ENCODE measurements around the gene ARSG.

- TF ChIP-seq EZH2phosphoT487 (IDR thresholded peaks at IDR 0.05; ENCODE audit: unreplicated experiment) (no peak), POLR2AphosphoS5 (IDR thresholded peaks at IDR 0.05; ENCODE audit: low read depth) (no peak), STAT1 (IDR thresholded peaks at IDR 0.05; ENCODE audit: unreplicated experiment) (no peak), REST (IDR thresholded peaks at IDR 0.05; ENCODE audit: unreplicated experiment) (no peak), CTCF (conservative IDR thresholded peaks at IDR 0.05; ENCODE audit: low read depth in 2 of 2) (no peak), JUNB (IDR thresholded peaks at IDR 0.05; ENCODE audit: unreplicated experiment) (no peak), ETS1 (IDR thresholded peaks at IDR 0.05) (no peak), CREB1 (CRISPR knock-in tag; IDR thresholded peaks at IDR 0.05; ENCODE audit: low read depth) (no peak), EZH2 (IDR thresholded peaks at IDR 0.05; ENCODE audit: low read depth, unreplicated experiment) (no peak), ZNF462 (CRISPR knock-in tag; IDR thresholded peaks at IDR 0.05) (no peak), ZNF331 (CRISPR knock-in tag; IDR thresholded peaks at IDR 0.05; ENCODE audit: low read depth) (no peak), ZNF114 (CRISPR knock-in tag; IDR thresholded peaks at IDR 0.05) (no peak)
Observed at GRCh38 chr17:68352041-68352440, 60.7 kb downstream of the ARSG start.
